GM19452 (cell line): ENCODE results near the gene CCNY.
"Not testable (repeated sequence)": the region's sequence is repeated elsewhere in the genome, so short reads cannot be mapped to it uniquely, and the experiment has no call there.

Experiments
- ATAC-seq: cut with Tn5 transposase; IDR thresholded peaks from one replicate; pipeline ENCODE4 v1.9.1; 2021; ENCODE audit not compliant: unreplicated experiment

The CCNY gene

GRCh38 chr10:35336084-35336831 lies at the start of gene CCNY:
TSS of gene CCNY (plus strand) at chr10:35336509. CDS start at chr10:35337054, 545 bp downstream.
- peak; percentile 60 for ATAC-seq

- ATAC-seq: no peak
These were observed 47.1 kb upstream of the CCNY start for GRCh38 chr10:35289198-35289597.

GRCh38 chr10:35294506-35294905 lies 41.8 kb upstream of the CCNY start:
- ATAC-seq: no peak

GRCh38 chr10:35299016-35299415 lies 37.3 kb upstream of the CCNY start:
- no peak for ATAC-seq

GRCh38 chr10:35300063-35300699 lies 36.1 kb upstream of the CCNY start:
- peak; percentile 77 for ATAC-seq

- ATAC-seq: no peak
These were observed 31.7 kb upstream of the CCNY start for GRCh38 chr10:35304649-35305048.

GRCh38 chr10:35306852-35307251 lies 29.5 kb upstream of the CCNY start:
- no peak for ATAC-seq

- ATAC-seq: no peak
These were observed 29.0 kb upstream of the CCNY start for GRCh38 chr10:35307297-35307696.

- no peak for ATAC-seq
These were observed 27.5 kb upstream of the CCNY start for GRCh38 chr10:35308809-35309208.

GRCh38 chr10:35314142-35314541 lies 22.2 kb upstream of the CCNY start:
- not testable (repeated sequence) for ATAC-seq

GRCh38 chr10:35315235-35315634 lies 21.1 kb upstream of the CCNY start:
- not testable (repeated sequence) for ATAC-seq

- ATAC-seq: no peak
These were observed 19.9 kb upstream of the CCNY start for GRCh38 chr10:35316218-35316967.

- ATAC-seq: no peak
These were observed 17.8 kb upstream of the CCNY start for GRCh38 chr10:35318551-35318950.

GRCh38 chr10:35320341-35320740 lies 16.0 kb upstream of the CCNY start:
- no peak for ATAC-seq

- ATAC-seq: no peak
These were observed 13.7 kb upstream of the CCNY start for GRCh38 chr10:35322636-35323035.

- ATAC-seq: no peak
These were observed 12.1 kb upstream of the CCNY start for GRCh38 chr10:35324196-35324595.

GRCh38 chr10:35326466-35327235 lies 9.7 kb upstream of the CCNY start:
- no peak for ATAC-seq

GRCh38 chr10:35327790-35328403 lies 8.4 kb upstream of the CCNY start:
- no peak for ATAC-seq

- ATAC-seq: no peak
These were observed 7.8 kb upstream of the CCNY start for GRCh38 chr10:35328404-35329037.

- no peak for ATAC-seq
These were observed 6.8 kb upstream of the CCNY start for GRCh38 chr10:35329520-35329919.
